GM18499 (cell line): ENCODE data around the gene STARD10.

Experiments
- ATAC-seq: cut with Tn5 transposase; IDR thresholded peaks from one replicate; pipeline ENCODE4 v1.9.1; 2021; ENCODE audit warnings: moderate number of reproducible peaks; ENCODE audit not compliant: insufficient read depth, unreplicated experiment

The STARD10 gene

DNA sequence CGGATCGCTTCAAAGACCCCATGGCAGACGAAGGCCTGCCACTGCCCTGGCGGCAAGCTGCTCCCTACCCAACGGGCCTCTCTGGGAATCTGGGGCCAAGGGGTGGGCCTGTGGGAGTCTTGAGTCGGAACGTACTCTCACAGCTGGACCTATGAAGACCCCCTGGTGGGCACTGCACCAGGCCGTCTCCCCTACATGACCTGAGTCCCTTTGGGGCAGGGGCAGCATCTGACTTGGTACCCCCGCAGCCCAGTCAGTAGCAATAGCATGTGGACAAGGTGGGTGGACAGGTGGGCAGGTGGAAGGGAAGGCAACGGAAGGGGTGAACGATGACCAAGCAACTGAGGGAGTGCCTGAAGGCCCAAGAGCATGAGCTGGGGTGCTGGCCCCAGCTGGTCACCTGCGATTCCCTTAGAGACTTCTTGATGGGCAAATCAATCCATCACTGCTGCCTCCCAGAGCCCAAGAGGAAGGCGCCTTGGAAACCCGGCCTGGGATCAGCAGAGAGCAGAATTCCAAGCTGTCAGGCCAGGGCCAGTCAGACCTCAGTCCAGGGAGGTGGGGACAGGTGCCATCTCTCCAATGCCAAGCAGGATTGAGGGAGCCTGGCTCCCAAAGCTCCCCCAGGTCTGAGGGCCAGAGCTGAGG lies 76.9 kb downstream of the STARD10 start:
- no peak for ATAC-seq

DNA sequence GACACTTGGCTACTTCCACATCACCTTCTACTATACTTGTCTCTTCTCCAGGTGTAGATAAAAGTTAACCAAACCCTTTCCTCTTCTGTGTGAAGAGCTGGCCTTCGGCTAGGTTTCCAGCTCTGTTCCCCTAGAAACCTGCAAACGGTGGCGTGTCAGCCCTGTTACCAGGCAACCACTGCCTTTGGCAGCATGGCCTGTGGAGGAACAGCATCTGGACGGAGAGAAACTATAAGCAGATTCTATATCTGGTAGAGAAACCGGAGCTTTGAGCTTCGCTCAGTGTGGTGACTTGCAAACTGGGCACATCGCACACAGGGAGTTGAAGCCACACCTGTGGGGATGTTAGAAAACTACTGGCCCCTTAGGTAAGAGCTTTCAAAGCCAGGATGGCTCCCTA lies 77.6 kb downstream of the STARD10 start:
- no peak for ATAC-seq

DNA sequence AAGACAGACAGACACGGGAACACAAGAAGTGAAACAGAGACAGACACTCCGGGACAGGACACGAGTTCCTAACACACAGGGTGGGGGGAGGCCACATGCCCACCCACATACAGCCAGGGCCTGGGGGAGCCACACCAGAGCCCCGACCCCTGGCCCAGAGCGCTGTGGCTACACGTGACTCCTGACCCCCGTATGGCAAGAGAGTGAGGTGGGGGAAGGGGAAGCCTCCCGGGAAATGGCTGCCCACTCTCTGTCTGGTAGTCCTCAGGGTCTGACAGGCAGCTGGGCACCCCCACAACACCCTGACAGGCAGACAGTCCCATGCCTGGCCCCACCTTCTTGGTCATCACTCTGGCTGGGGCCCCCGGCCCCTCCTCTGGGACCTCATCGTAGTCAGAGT lies 81.0 kb downstream of the STARD10 start:
- no peak for ATAC-seq

DNA sequence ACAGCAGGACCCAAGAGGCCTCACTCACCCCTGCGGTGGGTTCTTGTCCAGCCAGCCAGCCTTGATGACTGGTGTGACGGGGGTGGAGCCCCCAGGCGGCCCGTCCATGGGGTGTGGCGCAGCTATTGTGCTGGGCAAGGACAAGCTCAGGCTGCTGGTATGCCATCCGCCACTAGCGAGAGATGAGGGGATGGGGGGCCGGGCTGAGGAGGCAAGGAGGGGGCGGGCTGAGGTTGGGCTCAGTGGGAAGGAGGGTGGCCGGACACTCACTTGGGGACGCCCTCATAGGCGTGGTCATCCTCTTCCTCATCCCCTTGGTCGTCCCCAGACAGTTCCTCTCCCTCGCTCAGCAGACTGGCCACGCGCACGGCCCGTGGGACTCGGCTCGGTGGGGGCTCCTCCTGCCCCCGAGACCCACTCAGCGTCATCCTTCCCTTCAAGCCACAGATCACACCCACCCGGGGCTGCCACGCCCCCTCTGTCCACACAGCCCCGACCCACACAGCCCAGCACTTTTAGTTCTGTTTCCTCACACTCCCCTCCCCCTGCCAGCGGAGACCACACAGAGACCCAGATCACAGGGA lies 81.6 kb downstream of the STARD10 start:
- no peak for ATAC-seq

DNA sequence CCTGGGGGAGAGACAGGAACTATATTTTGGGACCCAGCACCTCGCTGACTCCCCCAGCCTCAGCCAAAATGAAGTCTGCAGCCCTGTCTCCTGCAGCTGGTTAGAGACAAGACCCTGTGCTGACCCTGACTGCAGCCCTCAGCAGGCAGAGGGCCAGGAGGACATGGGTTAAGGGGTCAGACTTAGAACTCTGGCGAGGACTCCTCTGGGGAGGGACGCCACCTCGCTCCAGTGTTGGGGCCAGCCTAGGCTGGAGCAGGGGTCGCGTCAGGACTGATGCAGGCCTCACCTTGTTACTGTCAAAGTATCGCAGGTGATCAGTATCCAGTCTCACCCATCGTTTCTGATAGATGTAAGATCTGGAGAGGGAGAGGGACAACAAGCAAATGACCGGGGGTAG lies 82.7 kb downstream of the STARD10 start:
- ATAC-seq, result no peak

DNA sequence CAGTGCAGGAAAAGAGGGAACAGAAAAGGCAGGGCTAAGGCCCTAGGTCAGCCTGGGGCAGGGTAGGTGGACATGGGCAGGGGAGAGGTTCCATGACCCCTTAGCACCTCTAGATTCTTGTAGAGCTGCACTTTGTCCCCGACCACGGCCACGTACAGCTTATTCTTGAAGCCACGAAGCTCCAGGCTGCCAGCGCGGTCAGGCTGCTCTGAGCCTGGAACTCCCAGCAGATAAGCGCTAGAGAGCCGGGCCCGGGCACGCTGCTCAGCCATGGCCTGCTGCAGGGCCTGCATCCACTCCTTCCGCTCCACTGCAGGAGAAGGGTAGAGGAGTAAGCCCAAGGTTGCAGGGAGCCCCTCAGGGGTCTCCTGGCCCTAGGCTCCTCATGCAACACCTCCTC lies 83.6 kb downstream of the STARD10 start:
- no peak for ATAC-seq

DNA sequence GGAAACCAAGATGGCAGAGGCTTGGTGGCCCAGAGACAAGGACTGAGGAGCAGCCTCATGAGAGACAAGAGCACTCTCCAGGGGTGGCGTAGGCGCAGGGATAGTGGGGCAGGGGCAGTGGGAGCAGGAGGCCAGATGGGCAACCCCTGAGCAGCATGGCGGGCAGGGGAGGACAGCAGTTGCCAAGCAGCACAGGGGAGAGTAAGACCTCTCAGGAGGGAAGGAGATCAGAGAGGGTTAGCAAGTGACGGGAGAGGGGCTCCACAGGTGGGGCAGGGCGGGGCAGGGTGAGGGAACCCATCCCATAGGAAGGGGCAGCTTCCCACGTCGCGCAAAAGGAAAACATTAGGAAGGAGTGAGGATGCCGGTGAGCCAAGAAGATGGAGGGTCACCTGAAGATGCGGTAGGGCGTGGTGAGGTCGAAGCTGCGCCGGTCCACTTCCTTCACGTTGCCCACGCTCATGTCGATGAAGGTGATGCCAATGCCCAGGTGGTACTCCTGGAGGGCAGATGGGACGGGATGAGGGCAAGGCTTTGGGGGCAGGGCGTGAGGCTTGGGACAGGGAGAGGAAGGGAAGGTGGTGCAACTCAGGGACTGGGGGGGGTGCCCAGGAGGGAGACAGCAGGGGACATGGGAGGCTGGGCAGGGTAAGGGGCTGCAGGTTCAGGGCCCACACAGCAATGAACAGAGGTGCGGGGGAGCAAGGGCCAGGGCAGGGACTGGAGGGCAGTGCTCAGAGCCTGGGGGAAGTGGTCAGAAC lies 84.2 kb downstream of the STARD10 start:
- ATAC-seq, result no peak

DNA sequence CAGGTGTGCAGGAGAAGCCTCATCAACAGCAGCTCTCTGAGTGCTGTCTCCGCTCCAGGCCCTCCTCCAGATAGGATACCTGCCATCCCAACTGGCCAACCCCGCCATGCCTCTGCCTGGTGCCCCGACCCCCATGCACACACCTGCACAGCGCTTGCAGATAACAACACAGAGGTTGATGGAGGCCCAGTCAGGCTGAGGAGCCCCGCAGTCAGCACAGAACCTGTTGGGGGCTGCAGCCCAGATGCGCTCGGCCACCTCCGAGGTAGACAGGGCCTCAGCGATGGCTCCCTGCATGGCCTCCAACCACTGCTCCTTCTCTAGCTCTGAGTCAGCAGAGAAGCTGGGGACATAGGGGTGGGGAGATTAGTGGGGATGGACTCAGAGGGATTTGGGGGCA lies 86.8 kb downstream of the STARD10 start:
- no peak for ATAC-seq

DNA sequence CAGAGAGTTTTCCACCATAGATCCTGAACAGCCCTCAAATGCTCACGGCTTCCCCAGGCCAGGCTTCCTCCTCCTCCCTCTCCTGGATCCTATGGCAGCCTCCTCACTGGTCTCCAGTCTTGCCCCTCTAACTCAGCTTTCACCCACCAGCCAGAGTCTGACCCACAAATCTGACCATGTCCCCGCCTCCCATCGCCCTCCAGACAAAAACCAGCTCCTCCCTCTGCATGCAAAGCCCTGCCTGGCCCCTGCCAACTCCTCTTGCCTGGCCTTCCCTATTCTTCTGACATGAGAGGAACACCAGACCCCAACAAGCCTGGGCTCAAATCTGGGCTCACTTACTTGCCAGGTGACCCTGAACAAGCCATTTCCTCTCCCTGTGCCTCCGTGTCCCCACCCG lies 87.3 kb downstream of the STARD10 start:
- no peak for ATAC-seq

DNA sequence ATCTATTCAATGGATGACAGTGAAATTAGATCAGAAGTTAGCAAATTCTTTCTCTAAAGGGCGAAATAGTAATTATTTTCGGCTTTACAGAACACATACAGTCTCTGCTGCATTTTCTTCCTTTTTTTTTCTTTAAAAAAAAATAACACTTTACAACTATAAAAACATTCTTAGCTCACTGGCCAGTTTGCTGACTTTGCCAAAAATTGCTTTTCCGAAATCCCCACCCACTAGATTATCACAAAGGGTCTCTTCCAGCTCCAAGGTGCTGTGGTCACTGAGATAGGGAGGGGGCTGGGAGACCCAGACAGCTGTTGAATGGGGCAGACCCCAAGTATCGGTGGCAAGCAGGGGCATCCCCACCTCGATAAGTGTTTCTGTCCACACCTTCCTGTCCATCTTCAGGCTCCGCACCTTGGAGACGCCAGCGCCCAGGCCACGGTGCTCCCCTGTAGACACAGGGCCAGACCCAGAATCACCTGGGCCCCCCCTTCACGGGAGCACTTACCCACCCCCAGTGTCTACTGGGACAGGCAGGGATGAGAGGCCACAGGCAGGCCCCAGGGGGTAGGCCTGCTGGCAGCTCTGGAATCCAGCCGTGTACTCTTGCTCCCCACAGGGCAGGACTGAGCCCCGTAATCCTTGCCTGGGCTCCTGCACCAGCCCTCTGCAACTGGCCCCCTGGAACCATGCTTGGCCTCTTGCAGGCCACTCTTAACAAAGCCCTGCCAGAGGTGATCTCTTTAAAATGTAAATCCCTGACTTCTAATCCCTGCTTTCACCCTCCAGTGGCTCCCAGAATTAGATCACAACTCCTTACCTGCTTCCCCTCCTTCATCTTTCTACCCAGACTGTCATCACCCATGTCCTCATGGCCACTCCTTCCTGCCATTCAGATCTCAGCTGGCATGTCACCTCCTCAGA lies 88.1 kb downstream of the STARD10 start:
- no peak for ATAC-seq

DNA sequence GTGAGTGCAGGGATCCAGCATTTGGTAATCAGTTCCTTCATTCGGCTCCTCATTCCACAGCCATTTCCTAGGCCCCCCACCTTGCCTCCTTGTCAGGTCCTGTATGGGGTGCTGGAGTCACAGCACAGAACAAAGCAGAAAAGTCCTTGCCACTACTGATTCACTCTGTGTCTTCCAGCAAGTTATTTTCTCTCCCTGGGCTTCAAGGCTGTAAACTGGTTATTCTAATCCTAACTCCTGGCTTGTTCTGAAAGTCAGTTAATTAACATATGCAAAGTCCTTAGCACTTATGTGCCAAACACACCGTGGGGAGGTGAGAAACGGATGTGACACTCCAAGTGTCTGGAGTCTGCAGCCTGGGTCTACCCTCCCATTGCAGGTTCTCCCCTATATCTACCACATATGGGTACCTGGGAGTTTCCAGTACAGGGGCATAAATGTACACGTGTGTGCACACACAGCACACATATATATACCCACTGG lies 89.0 kb downstream of the STARD10 start:
- ATAC-seq, result no peak
